HG02759 (cell line): ENCODE results near the gene SDK1.

ENCODE experiments used
- ATAC-seq: cut with Tn5 transposase; IDR thresholded peaks from one replicate; pipeline ENCODE4 v1.9.1; 2021; ENCODE audit warnings: mild to moderate bottlenecking, moderate library complexity; ENCODE audit not compliant: unreplicated experiment

The SDK1 gene

GRCh38 chr7:4000139-4000538 lies 699.1 kb downstream of the SDK1 start:
- no peak for ATAC-seq

DNA sequence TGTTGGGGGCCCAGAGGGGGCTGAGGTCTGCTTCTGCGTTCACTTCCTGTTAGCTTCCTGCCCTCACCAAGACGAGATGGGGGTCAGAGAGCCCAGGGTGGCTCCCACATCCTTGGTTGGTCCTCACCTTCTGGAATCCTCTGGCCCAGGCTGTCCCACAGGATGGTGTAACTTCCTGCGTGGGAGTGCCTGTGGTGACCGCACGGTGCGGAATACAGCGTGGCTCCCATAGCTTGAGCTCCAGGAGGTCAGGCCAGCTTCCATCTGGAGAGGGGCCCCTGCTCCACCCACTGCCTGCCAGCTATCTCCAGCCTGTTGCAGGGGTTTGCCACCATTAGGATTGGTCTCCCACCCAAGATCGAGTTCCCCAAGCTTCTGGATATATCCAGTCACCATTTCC lies 699.9 kb downstream of the SDK1 start:
- no peak for ATAC-seq

- no peak for ATAC-seq
Measured at GRCh38 chr7:4001742-4002141, 700.7 kb downstream of the SDK1 start.

DNA sequence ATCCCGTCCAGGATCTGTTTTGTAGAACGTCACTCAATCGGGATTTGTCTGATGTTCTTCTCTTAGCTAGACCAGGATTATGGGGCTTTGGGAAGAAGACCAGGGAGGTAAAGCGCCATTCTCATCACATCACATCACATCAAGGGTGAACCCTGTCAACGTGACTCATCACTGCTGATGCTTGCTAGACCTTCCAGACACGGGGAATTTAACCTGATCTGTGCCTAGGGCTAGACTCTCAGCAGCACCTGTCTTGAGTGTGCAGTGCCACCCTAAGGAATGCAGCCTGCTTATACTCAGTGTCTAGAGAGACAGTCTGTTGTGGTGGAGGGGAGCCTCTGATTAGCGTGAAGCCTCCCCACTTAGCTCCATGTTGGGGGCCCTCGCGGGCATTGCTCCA lies 702.5 kb downstream of the SDK1 start:
- ATAC-seq, result no peak

- no peak for ATAC-seq
Measured at GRCh38 chr7:4006687-4007086, 705.6 kb downstream of the SDK1 start.

DNA sequence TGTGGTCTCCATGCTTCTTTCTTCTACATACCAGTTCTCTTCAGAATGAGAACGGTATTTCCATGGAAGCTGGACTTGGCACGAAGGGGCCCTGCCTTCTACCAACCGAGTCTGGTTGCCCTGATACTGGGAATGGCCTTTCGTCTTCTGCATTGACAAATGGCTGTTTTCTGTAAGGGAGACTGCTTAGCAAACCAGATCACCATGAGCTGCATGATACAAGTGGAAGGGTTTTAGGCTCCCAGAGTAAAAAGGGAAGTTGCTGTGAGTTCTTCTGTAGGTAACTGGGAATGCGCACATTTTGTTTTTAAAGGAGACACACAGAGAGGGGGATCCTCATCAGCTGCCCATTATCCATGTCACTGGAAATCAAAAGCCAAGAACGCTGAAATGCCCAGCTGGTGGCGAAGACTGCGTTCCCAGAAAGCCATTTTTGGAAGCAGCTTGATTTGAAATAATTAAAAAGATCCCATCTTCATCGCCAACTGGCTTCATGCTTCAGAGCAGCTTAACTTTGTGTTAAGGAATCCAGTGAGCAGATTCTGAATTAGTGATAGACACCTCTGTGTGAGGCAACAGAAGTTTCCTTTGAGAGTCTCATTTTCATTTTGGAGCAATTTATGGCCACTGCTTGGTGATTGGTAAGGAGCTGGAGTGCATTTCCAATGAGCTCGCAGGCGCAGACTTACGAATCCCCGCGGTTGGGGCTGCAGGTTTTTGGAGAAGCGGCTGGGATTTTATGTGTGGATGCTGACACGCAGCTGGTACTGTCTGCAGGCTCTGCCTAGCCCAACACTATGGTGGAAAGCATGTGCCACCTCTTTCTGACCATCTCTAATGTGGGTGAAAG lies 708.4 kb downstream of the SDK1 start:
- no peak for ATAC-seq

GRCh38 chr7:4010061-4010605 lies 709.1 kb downstream of the SDK1 start:
- no peak for ATAC-seq

DNA sequence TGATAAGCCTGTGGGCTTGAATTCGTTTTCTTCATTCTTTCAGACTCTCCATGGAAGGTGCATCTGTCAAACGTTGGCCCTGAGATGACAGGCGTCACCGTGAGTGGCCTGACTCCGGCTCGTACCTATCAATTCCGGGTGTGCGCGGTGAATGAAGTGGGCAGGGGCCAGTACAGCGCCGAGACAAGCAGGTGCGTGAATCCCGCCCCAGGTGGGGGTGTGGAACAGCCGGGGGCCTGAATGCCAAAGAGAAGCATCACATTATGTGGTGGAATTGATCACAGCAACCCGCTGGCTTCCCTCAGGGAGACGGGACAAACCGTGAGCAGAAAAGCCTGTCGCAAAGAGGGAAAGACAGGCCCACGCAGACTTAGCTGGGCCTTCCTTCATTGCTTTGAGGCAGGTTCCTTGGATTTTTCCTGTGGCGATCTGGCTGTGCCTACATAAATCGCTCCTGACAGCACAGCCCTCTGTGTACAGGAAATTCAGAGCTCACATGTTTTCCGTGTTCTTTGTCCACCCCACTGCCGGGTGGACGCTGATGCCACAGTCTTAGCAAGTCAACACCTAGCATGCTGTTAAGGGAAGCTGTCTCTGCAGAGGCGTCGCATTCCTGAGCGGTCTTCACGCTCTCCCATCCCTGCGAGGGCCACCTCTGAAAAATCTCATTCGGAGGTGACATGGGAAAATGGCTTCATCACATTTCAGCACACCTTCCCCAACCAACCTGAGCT lies 710.0 kb downstream of the SDK1 start:
- no peak for ATAC-seq

- no peak for ATAC-seq
Measured at GRCh38 chr7:4013793-4014192, 712.7 kb downstream of the SDK1 start.

DNA sequence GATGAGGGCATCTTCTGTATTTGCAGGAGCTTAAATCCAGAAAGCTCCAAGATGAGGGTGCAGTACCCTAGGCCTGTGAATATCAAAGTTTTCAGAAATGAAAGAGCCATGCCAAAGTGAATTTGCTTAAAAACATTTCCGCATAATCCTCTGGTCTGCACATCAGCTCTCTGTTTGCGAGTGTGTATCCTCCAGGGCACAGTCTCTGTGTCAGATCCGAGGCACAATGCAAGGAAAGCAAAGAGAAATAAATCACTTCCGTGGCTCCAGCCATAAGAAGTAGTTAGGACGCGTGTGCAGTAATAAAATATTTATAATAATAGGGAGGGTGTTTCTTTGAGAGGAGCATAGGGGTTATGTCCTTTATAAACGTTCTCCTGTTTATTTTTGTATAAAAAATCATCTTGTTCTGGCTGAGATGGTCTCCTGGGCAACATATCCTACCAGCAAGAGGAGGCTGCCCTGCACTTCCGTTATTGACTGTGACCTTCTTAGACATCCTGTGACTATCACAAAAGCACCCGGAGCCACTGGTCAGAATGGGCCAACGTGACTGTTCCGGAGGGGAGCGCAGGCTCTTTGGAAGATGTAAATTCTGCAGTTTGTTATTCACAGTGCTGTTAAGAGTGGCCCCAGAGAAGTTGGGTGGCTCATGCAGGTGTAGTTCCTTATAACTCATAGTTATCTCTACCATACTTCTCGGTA lies 713.4 kb downstream of the SDK1 start:
- ATAC-seq, result no peak

DNA sequence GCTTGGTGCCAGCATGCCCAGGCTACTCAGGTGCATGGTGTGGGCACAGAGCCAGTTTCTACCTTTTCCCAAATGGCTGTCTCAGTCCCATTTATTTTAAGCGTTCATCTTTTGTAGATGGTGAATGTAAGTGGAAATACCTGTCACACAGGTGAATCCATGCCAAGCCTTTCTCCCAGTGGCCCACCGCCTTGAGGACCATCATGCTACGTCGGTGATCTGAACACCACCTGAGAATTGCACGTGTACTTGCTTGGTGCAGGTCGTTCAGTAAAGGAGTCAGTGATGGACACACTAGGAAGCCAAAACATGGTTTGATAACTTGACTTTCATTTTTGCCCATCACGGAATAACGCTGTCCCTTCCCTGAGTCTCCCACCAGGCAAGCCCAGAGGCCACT lies 714.3 kb downstream of the SDK1 start:
- ATAC-seq, result no peak

DNA sequence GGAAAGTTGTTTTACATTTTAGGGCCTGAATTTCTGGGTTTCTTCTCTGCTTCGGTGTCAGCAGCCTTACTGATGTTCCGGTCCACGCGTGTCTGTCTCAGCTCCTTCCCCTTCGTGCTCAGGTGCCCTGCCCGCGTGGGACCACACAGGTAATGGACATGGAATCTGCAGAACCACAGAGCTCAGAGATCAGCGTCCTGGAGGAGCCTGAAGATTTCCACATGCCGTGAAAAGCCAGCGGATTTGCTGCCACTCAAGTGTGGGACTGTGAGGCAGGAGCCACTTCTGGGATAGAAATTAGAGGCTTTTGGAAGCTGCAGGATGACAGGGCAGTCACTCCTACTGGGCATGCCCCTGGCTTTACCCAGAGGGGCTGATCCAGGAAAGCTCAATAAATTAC lies 714.9 kb downstream of the SDK1 start:
- no peak for ATAC-seq

- ATAC-seq, result no peak
Measured at GRCh38 chr7:4017081-4017480, 716.0 kb downstream of the SDK1 start.

DNA sequence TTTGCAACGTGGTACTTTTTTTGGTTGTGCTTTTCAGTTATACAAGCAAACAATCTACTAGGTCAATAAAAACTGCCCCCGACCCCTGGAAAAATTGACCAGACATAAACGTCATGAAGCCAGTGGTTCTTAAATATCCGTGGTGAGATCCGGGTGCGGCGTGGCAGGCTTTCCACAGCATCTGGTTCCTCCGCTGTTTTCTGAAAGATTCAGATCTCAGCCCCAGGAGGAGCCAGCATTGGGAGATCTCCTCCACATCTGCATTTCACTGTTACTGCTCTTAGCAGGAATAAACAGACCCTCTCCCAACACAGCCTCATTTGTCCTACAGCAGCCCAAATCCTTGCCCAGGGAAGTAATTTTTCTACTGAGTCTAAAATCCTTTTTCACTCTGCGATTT lies 716.7 kb downstream of the SDK1 start:
- no peak for ATAC-seq

DNA sequence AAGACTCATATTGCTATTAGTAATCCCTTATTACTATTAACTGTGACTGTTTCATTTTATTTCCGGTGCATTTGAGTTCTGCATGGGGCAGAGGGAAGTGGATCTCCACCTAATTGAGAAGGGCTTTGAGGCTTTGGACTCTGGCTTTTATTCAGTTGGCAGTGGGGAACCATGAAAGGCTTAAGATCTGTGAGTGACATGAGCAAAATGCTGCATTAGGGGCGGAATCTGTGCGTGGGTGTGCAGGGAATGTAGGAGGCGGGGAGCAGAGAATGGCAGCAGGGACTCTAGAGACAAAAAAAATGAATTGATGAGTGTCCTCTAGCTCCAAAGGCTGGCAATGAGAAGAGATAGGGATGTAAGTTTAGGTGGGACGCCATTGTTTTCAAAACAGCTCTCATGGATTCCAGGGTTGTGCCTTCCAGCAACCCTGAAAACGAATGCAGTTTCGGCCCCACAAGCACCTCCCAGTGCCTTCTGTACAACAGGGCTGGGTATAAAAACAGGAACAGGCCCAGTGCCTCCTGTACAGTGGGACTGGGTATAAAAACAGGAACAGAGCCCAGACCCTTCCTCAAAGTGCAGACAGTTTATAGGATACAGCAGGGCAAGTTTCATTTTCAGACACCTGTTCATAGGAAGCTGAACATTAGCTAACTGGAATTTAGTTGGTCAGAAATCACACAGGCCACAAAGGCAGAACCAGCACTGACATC lies 717.7 kb downstream of the SDK1 start:
- ATAC-seq, result no peak

DNA sequence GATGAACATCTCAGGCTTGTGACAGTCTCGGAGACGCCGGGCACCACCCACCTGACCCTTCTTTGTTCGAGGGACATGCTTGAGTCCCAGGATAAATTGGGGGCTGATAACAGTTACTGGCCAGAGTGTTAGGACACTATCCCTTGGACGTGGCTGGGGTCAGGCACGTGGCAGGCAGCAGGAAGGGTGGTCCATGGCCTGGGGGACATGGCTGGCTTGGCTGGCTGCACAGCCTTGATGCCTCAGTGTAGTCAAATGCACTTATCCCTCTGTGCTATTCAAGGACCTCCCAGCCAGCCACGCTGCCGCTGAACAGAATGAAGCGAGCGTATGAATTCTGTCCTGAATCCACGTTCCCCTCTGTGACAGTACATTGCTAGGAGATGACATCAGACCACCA lies 719.0 kb downstream of the SDK1 start:
- no peak for ATAC-seq

DNA sequence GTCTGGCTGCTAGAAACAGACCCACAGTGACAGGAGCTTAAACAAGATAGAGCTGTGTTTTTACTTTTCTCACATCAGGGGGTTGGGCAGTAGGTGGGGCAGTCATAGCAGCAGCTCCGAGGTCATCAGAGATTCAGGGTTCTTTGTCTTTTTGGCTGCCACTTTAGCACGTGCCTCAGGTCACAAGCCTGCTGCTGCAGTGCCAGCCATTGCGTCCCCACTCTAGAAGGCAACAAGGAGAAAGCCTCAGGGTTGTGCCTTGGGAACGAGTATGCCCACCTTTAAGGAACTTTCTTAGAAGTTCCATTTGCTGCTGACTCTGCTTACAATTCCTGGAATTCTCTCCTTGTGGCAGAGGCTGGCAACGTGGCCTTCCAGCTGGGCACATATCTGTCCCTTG lies 720.4 kb downstream of the SDK1 start:
- ATAC-seq, result no peak

DNA sequence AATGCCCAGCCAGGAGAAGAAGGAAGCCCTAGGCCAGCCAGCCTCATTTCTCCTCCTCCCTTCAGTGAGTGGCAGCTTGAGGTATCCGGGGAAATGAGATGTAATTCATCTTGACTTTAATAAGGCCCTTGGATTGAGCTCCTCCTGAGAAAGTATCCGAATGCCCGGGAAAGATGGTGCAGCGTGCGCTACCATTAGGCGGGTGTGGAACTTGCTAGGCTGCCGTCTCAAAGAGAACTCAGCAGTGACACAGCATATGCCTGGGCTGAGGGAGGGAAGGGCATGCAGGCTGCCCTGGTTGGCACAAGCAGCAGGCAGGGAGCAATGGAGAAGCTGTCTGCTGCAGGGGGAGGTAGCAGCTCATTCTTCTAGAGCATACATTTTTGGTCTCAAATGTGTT lies 721.2 kb downstream of the SDK1 start:
- ATAC-seq, result no peak

GRCh38 chr7:4023502-4023901 lies 722.5 kb downstream of the SDK1 start:
- ATAC-seq, result no peak

GRCh38 chr7:4024133-4024532 lies 723.1 kb downstream of the SDK1 start:
- no peak for ATAC-seq

GRCh38 chr7:4024806-4025205 lies 723.8 kb downstream of the SDK1 start:
- ATAC-seq, result no peak
